GM13977 (cell line): Measurements from ENCODE around the gene OXNAD1.

ENCODE experiments used
- DNase-seq: peaks from one replicate; pipeline ENCODE4 v3.0.0; 2012; ENCODE audit warnings: low spot score
- CTCF ChIP-seq: IDR thresholded peaks from 2 replicates; pipeline ENCODE4 v1.5.1; 2012; ENCODE audit warnings: mild to moderate bottlenecking, control low read depth; ENCODE audit not compliant: insufficient read depth; ENCODE audit errors: extremely low read depth, missing control alignments
- in situ Hi-C: fragments of 300-500 bp; cut with MboI; formaldehyde crosslinking; loops from one replicate; pipeline ENCODE4 v1.12.0; 2022; ENCODE audit warnings: low sequenced_read_pairs, low pct_unique_long_range_greater_than_20kb, mixed read lengths, inconsistent platforms; ENCODE audit not compliant: unreplicated experiment

OXNAD1 gene

GRCh38 chr3:16337856-16338540 is 73.0 kb downstream of the OXNAD1 start:
- no peak for TF ChIP-seq CTCF
- in situ Hi-C loops, result no loop called here
- peak; percentile 52 for DNase-seq

GRCh38 chr3:16338999-16339398 is 74.0 kb downstream of the OXNAD1 start:
- peak; percentile 31 for DNase-seq
- TF ChIP-seq CTCF, result no peak
- in situ Hi-C loops, result no loop called here

GRCh38 chr3:16343101-16343500 is 78.1 kb downstream of the OXNAD1 start:
- no peak for TF ChIP-seq CTCF
- in situ Hi-C loops, result no loop called here
- no peak for DNase-seq

GRCh38 chr3:16346413-16347081 is 81.5 kb downstream of the OXNAD1 start:
- no peak for TF ChIP-seq CTCF
- no peak for DNase-seq
- in situ Hi-C loops, result no loop called here

- TF ChIP-seq CTCF, result no peak
- in situ Hi-C loops, result no loop called here
- DNase-seq, result no peak
These were observed 82.5 kb downstream of the OXNAD1 start for GRCh38 chr3:16347548-16347947.

GRCh38 chr3:16349986-16350596 is 85.1 kb downstream of the OXNAD1 start:
- no peak for TF ChIP-seq CTCF
- in situ Hi-C loops, result no loop called here
- DNase-seq, result no peak
